ENCODE measurements around the gene CLDN16. TPM values are rescaled to one million over a fixed set of nuclear protein-coding genes. Genes with fewer than 3 reads are reported as not detected.

Gene CLDN16
- total RNA-seq, 1 experiment from 2014 or later = not detected

- no peaks in the 10 kb centered on the region for H3K9me2 ChIP-seq (ENCODE audit: insufficient read depth)
- intact Hi-C loops (cut with micrococcal nuclease) = no loop called here
- no peak overlapping the region for H2AFZ ChIP-seq (ENCODE audit: low read depth, low read length, poor library complexity, severe bottlenecking)
- H3K4me2 ChIP-seq (ENCODE audit: low read length) = no peak overlapping the region
- H3K27ac ChIP-seq (ENCODE audit: low read depth, low read length) = no peak overlapping the region
- ChIA-PET CTCF (interaction anchor here (1.8 kb wide), 1 partner anchor 384 kb away, joined by 5 read pairs; no protein-coding TSS in a partner anchor), POLR2A (no interaction called here), RAD21 (ENCODE audit: low non-redundant PET in 1 of 2, low total read pairs in 2 of 2, uncharacterized antibody in 2 of 2, unreplicated experiment in 2 of 2) (no interaction called here)
- no peak for ATAC-seq
- no peaks in the 10 kb centered on the region for H3K79me2 ChIP-seq (ENCODE audit: insufficient read depth, low read length)
- no peaks in the 10 kb centered on the region for H3K36me3 ChIP-seq (ENCODE audit: control insufficient read depth in 1 of 2, insufficient read depth in 2 of 2, low read length in 2 of 2)
- TF ChIP-seq POLR2AphosphoS5 (IDR thresholded peaks at IDR 0.05; ENCODE audit: low read depth, low read length) (no peak), ZFX (IDR thresholded peaks at IDR 0.05) (no peak), EGR1 (IDR thresholded peaks at IDR 0.05; ENCODE audit: low read depth) (no peak), EZH2 (IDR thresholded peaks at IDR 0.05) (no peak)
- H3K4me1 ChIP-seq (ENCODE audit: control insufficient read depth in 1 of 2, insufficient read depth in 2 of 2, low read length in 2 of 2) = peaks cover 0 to 9% of the 10 kb centered on the region in 2 experiments; a peak in 2 of 4 replicates
- no peaks in the 10 kb centered on the region for H3K27me3 ChIP-seq (ENCODE audit: insufficient read depth, low read length)
- DNase-seq (ENCODE audit: low read depth, low spot score) = no peak
- H4K20me1 ChIP-seq (ENCODE audit: insufficient read depth) = no peaks in the 10 kb centered on the region
- H3K9me3 ChIP-seq (ENCODE audit: control insufficient read depth in 1 of 2, insufficient read depth in 1 of 2, low read depth in 1 of 2, low read length in 2 of 2) = no peaks in the 10 kb centered on the region
- H3K4me3 ChIP-seq (replicated peaks in 1 of 2; ENCODE audit: low read depth in 1 of 2, low read length in 2 of 2) = no peak overlapping the region
- no peak overlapping the region for H3K9ac ChIP-seq (ENCODE audit: low read length)
- BruUV-seq (replicated peaks) = no TSS peak
Observed at GRCh38 chr3:190345878-190346277, 42.1 kb upstream of the CLDN16 start.

DNA sequence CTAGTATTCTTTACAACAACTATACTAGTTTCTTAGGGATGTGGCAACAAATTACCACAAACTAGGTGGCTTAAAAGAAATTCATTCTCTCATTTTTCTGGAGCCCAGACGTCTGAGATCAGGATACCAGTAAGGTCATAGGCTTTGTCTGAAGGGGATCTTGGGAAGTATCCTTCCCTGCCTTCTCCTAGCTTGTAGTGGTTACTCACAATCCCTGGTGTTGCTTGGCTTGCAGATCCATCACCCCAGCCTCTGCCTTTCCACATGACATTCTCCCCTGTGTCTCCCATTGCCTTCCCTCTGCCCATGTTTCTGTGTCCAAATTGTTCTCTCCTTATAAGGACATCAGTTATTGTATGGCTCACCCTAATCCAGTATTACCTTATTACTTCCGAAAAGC, 41.4 kb upstream of the CLDN16 start:
- no TSS peak for BruUV-seq (replicated peaks)
- ATAC-seq = no peak
- no peak overlapping the region for H3K4me2 ChIP-seq (ENCODE audit: low read length)
- DNase-seq (ENCODE audit: low read depth, low spot score) = no peak
- TF ChIP-seq SRF (IDR thresholded peaks at IDR 0.05; ENCODE audit: low read depth) = no peak
- TF ChIP-seq CEBPB (IDR thresholded peaks at IDR 0.05; ENCODE audit: low read depth) = no peak
- no peak for TF ChIP-seq YY1 (IDR thresholded peaks at IDR 0.05; ENCODE audit: extremely low read depth, insufficient replicate concordance, low read depth, low read length)
- no peak for TF ChIP-seq TCF7L2 (IDR thresholded peaks at IDR 0.05; ENCODE audit: borderline replicate concordance, extremely low read depth, insufficient read depth, insufficient read length)
- no peak for TF ChIP-seq CBX3 (IDR thresholded peaks at IDR 0.05; ENCODE audit: low read depth)
- TF ChIP-seq JUND (IDR thresholded peaks at IDR 0.05) = no peak
- TF ChIP-seq EZH2 (IDR thresholded peaks at IDR 0.05) = no peak
- no peak for TF ChIP-seq RAD21 (IDR thresholded peaks at IDR 0.05; ENCODE audit: low read depth)
- TF ChIP-seq, protein P1, sequence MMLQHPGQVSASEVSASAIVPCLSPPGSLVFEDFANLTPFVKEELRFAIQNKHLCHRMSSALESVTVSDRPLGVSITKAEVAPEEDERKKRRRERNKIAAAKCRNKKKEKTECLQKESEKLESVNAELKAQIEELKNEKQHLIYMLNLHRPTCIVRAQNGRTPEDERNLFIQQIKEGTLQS (IDR thresholded peaks at IDR 0.05) = no peak
- TF ChIP-seq POLR2AphosphoS5 (IDR thresholded peaks at IDR 0.05; ENCODE audit: low read depth, low read length) = no peak
- TF ChIP-seq EZH2phosphoT487 (IDR thresholded peaks at IDR 0.05; ENCODE audit: borderline replicate concordance) = no peak
- TF ChIP-seq EGR1 (IDR thresholded peaks at IDR 0.05; ENCODE audit: low read depth) = no peak
- TF ChIP-seq FOSL1 (IDR thresholded peaks at IDR 0.05; ENCODE audit: low read depth) = no peak
- TF ChIP-seq, protein P2, sequence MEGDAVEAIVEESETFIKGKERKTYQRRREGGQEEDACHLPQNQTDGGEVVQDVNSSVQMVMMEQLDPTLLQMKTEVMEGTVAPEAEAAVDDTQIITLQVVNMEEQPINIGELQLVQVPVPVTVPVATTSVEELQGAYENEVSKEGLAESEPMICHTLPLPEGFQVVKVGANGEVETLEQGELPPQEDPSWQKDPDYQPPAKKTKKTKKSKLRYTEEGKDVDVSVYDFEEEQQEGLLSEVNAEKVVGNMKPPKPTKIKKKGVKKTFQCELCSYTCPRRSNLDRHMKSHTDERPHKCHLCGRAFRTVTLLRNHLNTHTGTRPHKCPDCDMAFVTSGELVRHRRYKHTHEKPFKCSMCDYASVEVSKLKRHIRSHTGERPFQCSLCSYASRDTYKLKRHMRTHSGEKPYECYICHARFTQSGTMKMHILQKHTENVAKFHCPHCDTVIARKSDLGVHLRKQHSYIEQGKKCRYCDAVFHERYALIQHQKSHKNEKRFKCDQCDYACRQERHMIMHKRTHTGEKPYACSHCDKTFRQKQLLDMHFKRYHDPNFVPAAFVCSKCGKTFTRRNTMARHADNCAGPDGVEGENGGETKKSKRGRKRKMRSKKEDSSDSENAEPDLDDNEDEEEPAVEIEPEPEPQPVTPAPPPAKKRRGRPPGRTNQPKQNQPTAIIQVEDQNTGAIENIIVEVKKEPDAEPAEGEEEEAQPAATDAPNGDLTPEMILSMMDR (IDR thresholded peaks at IDR 0.05 in 2 of 3, conservative IDR thresholded peaks at IDR 0.05 in 1 of 3; ENCODE audit: borderline replicate concordance in 1 of 3, insufficient read depth in 1 of 3, low read depth in 2 of 3, low read length in 2 of 3) = no peak
- TF ChIP-seq ELF1 (IDR thresholded peaks at IDR 0.05; ENCODE audit: borderline replicate concordance, low read depth) = no peak
- no peak for TF ChIP-seq ZFX (IDR thresholded peaks at IDR 0.05)
- ChIA-PET POLR2A (no interaction called here), CTCF (no interaction called here), RAD21 (ENCODE audit: low non-redundant PET in 1 of 2, low total read pairs in 2 of 2, uncharacterized antibody in 2 of 2, unreplicated experiment in 2 of 2) (no interaction called here)
- no peak overlapping the region for H2AFZ ChIP-seq (ENCODE audit: low read depth, low read length, poor library complexity, severe bottlenecking)
- intact Hi-C loops (cut with micrococcal nuclease) = no loop called here
- no peaks in the 10 kb centered on the region for H3K36me3 ChIP-seq (ENCODE audit: control insufficient read depth in 1 of 2, insufficient read depth in 2 of 2, low read length in 2 of 2)
- no peak overlapping the region for H3K9ac ChIP-seq (ENCODE audit: low read length)
- H3K27me3 ChIP-seq (ENCODE audit: insufficient read depth, low read length) = no peaks in the 10 kb centered on the region
- no peak overlapping the region for H3K27ac ChIP-seq (ENCODE audit: low read depth, low read length)
- peaks cover 0 to 9% of the 10 kb centered on the region in 2 experiments; a peak in 2 of 4 replicates for H3K4me1 ChIP-seq (ENCODE audit: control insufficient read depth in 1 of 2, insufficient read depth in 2 of 2, low read length in 2 of 2)
- no peaks in the 10 kb centered on the region for H3K9me3 ChIP-seq (ENCODE audit: control insufficient read depth in 1 of 2, insufficient read depth in 1 of 2, low read depth in 1 of 2, low read length in 2 of 2)
- H4K20me1 ChIP-seq (ENCODE audit: insufficient read depth) = no peaks in the 10 kb centered on the region
- no peak overlapping the region for H3K4me3 ChIP-seq (replicated peaks in 1 of 2; ENCODE audit: low read depth in 1 of 2, low read length in 2 of 2)
- no peaks in the 10 kb centered on the region for H3K79me2 ChIP-seq (ENCODE audit: insufficient read depth, low read length)
- no peaks in the 10 kb centered on the region for H3K9me2 ChIP-seq (ENCODE audit: insufficient read depth)

Data from HCT116 (cell line).